HEK293 (cell line): Measurements from ENCODE around the gene PIK3R1.

ENCODE experiments used
- CTCF ChIA-PET: fragments of 350-600 bp; formaldehyde crosslinking; extraction: SDS; loops from one replicate; lab custom pipeline; 2021; ENCODE audit warnings: antibody characterized with exemption; lab: Yijun Ruan, JAX
- POLR2A ChIA-PET: fragments of 300-600 bp; formaldehyde crosslinking; extraction: SDS; loops from one replicate; lab custom pipeline; 2020; ENCODE audit warnings: antibody characterized with exemption, inconsistent platforms; lab: Yijun Ruan, JAX
- H3K27ac ChIP-seq: fragments of 200-500 bp; sonication (Bioruptor generic); 2 replicates; pipeline ENCODE4 v1.5.1; 2014; ENCODE audit warnings: low read depth, low read length, control low read depth, inconsistent platforms; ENCODE audit errors: extremely low read depth
- H3K36me3 ChIP-seq, 2 experiments: fragments of 200-500 bp in 1 of 2; sonication (Bioruptor generic) in 1 of 2; 1 replicate in 1 of 2; 2 replicates in 1 of 2; pipeline ENCODE4 v1.5.1; 2014 to 2017; ENCODE audit warnings: inconsistent platforms in 2 of 2, low read length in 2 of 2; ENCODE audit not compliant: control insufficient read depth in 2 of 2, insufficient read depth in 1 of 2
- H3K4me1 ChIP-seq: fragments of 200-500 bp; sonication (Bioruptor generic); 2 replicates; pipeline ENCODE4 v1.5.1; 2014; ENCODE audit warnings: mild to moderate bottlenecking, low read length, inconsistent platforms; ENCODE audit not compliant: control insufficient read depth, insufficient read depth
- H3K4me3 ChIP-seq: 2 replicates; pipeline ENCODE4 v1.5.1; 2011; ENCODE audit warnings: low read depth, mild to moderate bottlenecking, control low read depth, low read length, moderate library complexity
- H3K9me3 ChIP-seq: fragments of 200-500 bp; sonication (Bioruptor generic); 2 replicates; pipeline ENCODE4 v1.5.1; 2014; ENCODE audit warnings: low read depth, low read length, inconsistent platforms; ENCODE audit not compliant: control insufficient read depth, insufficient read depth
- GLI2 ChIP-seq: fragments of 450-650 bp; formaldehyde crosslinking; IDR thresholded peaks from 2 replicates; pipeline ENCODE4; 2017; ENCODE audit warnings: missing biosample characterization, missing genetic modification characterization, low read depth, borderline replicate concordance
- OVOL3 ChIP-seq: fragments of 450-650 bp; formaldehyde crosslinking; IDR thresholded peaks from 2 replicates; pipeline ENCODE4 v1.5.1; 2016; ENCODE audit warnings: missing biosample characterization, missing genetic modification characterization
- RBAK ChIP-seq: fragments of 450-650 bp; formaldehyde crosslinking; IDR thresholded peaks from 2 replicates; pipeline ENCODE4 v1.5.1; 2016; ENCODE audit warnings: missing biosample characterization, missing genetic modification characterization
- ZBTB8A ChIP-seq: fragments of 450-650 bp; formaldehyde crosslinking; IDR thresholded peaks from 2 replicates; pipeline ENCODE4 v1.5.1; 2016; ENCODE audit warnings: missing biosample characterization, missing genetic modification characterization
- ZFP3 ChIP-seq: fragments of 450-650 bp; formaldehyde crosslinking; IDR thresholded peaks from 2 replicates; pipeline ENCODE4 v1.5.1; 2016; ENCODE audit warnings: low read depth, missing biosample characterization, missing genetic modification characterization
- ZFP37 ChIP-seq: fragments of 450-650 bp; formaldehyde crosslinking; IDR thresholded peaks from 2 replicates; pipeline ENCODE4 v1.5.1; 2016; ENCODE audit warnings: missing biosample characterization, missing genetic modification characterization
- ZNF138 ChIP-seq: fragments of 450-650 bp; formaldehyde crosslinking; IDR thresholded peaks from 2 replicates; pipeline ENCODE4 v1.5.1; 2016; ENCODE audit warnings: missing biosample characterization, missing genetic modification characterization, borderline replicate concordance
- ZNF266 ChIP-seq: fragments of 450-650 bp; formaldehyde crosslinking; IDR thresholded peaks from 2 replicates; pipeline ENCODE4 v1.5.1; 2016; ENCODE audit warnings: missing biosample characterization, missing genetic modification characterization, low read depth
- ZNF324 ChIP-seq: fragments of 450-650 bp; formaldehyde crosslinking; IDR thresholded peaks from 2 replicates; pipeline ENCODE4 v1.5.1; 2016; ENCODE audit warnings: missing biosample characterization, missing genetic modification characterization
- ZNF335 ChIP-seq: fragments of 450-650 bp; formaldehyde crosslinking; conservative IDR thresholded peaks from 2 replicates; pipeline ENCODE4 v1.5.1; 2016; ENCODE audit warnings: missing biosample characterization, missing genetic modification characterization
- ZNF354C ChIP-seq: fragments of 450-650 bp; formaldehyde crosslinking; IDR thresholded peaks from 2 replicates; pipeline ENCODE4 v1.5.1; 2016; ENCODE audit warnings: missing biosample characterization, missing genetic modification characterization, low read depth, borderline replicate concordance
- ZNF404 ChIP-seq: fragments of 450-650 bp; formaldehyde crosslinking; IDR thresholded peaks from 2 replicates; pipeline ENCODE4 v1.5.1; 2017; ENCODE audit warnings: missing biosample characterization, missing genetic modification characterization
- ZNF501 ChIP-seq: fragments of 450-650 bp; formaldehyde crosslinking; IDR thresholded peaks from 2 replicates; pipeline ENCODE4 v1.5.1; 2016; ENCODE audit warnings: missing biosample characterization, missing genetic modification characterization
- ZNF518A ChIP-seq: fragments of 450-650 bp; formaldehyde crosslinking; conservative IDR thresholded peaks from 2 replicates; pipeline ENCODE4 v1.5.1; 2016; ENCODE audit warnings: low read depth, missing biosample characterization, missing genetic modification characterization
- ZNF530 ChIP-seq: fragments of 450-650 bp; formaldehyde crosslinking; IDR thresholded peaks from 2 replicates; pipeline ENCODE4 v1.5.1; 2016; ENCODE audit warnings: low read depth, missing biosample characterization, missing genetic modification characterization
- ZNF555 ChIP-seq: fragments of 450-650 bp; formaldehyde crosslinking; conservative IDR thresholded peaks from 2 replicates; pipeline ENCODE4 v1.5.1; 2017; ENCODE audit warnings: missing biosample characterization, mild to moderate bottlenecking, missing genetic modification characterization, inconsistent platforms
- ZNF558 ChIP-seq: fragments of 450-650 bp; formaldehyde crosslinking; IDR thresholded peaks from 2 replicates; pipeline ENCODE4 v1.5.1; 2016; ENCODE audit warnings: missing biosample characterization, missing genetic modification characterization
- ZNF560 ChIP-seq: fragments of 450-650 bp; formaldehyde crosslinking; IDR thresholded peaks from 2 replicates; pipeline ENCODE4 v1.5.1; 2017; ENCODE audit warnings: missing biosample characterization, missing genetic modification characterization, borderline replicate concordance
- TF ChIP-seq, protein P1 (sequence below): fragments of 450-650 bp; formaldehyde crosslinking; conservative IDR thresholded peaks from 2 replicates; pipeline ENCODE4 v1.5.1; 2016; ENCODE audit warnings: low read depth, missing biosample characterization, missing genetic modification characterization

PIK3R1 gene

DNA sequence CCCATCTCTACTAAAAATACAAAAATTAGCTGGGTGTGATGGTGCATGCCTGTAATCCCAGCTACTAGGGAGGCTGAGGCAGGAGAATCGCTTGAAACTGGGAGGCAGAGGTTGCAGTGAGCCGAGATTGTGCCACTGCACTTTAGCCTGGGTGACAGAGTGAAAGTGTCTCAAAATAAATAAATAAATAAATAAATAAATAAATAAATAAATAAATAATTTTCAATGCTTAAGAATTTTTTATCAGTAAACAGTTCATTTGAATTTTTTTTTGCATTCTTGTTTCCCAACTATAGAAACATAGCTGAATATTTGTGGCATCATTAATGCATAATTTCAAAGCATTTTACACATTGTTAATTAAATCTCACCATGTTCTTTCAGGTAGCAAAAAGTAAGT lies 19.7 kb downstream of the PIK3R1 start (continued):
- TF ChIP-seq ZNF518A (tag by site-specific recombination) (peak; percentile 89), ZNF501 (tag by site-specific recombination) (peak; percentile 68), ZBTB8A (tag by site-specific recombination) (peak; percentile 80), ZNF354C (tag by site-specific recombination) (0 out of 2 replicates have a peak, but pooled peaks have one; percentile 56), ZNF404 (tag by site-specific recombination) (0 out of 2 replicates have a peak, but pooled peaks have one; percentile 61), ZNF138 (tag by site-specific recombination) (0 out of 2 replicates have a peak, but pooled peaks have one; percentile 40), ZFP37 (tag by site-specific recombination) (peak; percentile 54; the same call in 1 of the 2 replicates), RBAK (0 out of 2 replicates have a peak, but pooled peaks have one; percentile 17), GLI2 (tag by site-specific recombination) (peak; percentile 22; the same call in 1 of the 2 replicates), ZFP3 (tag by site-specific recombination) (peak; percentile 33; the same call in 1 of the 2 replicates), ZNF558 (tag by site-specific recombination) (peak; percentile 81; the same call in 1 of the 2 replicates), ZNF560 (peak; percentile 76), ZNF530 (tag by site-specific recombination) (peak; percentile 17; the same call in 1 of the 2 replicates), ZNF555 (tag by site-specific recombination) (peak; percentile 93), OVOL3 (tag by site-specific recombination) (peak; percentile 48; the same call in 1 of the 2 replicates), ZNF266 (peak; percentile 89)
- TF ChIP-seq, protein P1, sequence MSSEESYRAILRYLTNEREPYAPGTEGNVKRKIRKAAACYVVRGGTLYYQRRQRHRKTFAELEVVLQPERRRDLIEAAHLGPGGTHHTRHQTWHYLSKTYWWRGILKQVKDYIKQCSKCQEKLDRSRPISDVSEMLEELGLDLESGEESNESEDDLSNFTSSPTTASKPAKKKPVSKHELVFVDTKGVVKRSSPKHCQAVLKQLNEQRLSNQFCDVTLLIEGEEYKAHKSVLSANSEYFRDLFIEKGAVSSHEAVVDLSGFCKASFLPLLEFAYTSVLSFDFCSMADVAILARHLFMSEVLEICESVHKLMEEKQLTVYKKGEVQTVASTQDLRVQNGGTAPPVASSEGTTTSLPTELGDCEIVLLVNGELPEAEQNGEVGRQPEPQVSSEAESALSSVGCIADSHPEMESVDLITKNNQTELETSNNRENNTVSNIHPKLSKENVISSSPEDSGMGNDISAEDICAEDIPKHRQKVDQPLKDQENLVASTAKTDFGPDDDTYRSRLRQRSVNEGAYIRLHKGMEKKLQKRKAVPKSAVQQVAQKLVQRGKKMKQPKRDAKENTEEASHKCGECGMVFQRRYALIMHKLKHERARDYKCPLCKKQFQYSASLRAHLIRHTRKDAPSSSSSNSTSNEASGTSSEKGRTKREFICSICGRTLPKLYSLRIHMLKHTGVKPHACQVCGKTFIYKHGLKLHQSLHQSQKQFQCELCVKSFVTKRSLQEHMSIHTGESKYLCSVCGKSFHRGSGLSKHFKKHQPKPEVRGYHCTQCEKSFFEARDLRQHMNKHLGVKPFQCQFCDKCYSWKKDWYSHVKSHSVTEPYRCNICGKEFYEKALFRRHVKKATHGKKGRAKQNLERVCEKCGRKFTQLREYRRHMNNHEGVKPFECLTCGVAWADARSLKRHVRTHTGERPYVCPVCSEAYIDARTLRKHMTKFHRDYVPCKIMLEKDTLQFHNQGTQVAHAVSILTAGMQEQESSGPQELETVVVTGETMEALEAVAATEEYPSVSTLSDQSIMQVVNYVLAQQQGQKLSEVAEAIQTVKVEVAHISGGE (tag by site-specific recombination) = peak; percentile 83

DNA sequence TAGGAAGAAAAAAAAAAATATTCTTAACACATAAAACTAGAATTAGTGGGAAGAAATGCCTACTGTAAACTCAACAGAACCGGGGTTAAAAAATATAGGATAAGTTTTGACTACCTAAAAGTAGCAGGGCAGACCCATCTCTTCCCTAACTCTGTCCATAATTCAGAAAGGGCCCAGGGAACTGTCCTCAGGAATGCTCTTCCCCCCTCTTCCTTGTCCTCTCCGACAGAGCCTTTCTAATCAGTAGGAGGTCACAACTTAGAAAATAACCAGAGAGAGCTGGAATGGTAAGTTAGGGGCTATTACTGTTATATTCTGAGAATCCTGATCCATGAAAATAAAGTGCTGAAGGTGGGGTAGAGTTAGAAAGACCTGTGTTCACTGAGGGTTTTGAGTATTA lies 22.2 kb downstream of the PIK3R1 start:
- CTCF ChIA-PET = interaction anchor here (0.7 kb wide), 1 partner anchor 20 kb away, joined by 3 read pairs; no protein-coding TSS in a partner anchor
- POLR2A ChIA-PET = interaction anchor here (0.9 kb wide), 1 partner anchor 21 kb away, joined by 3 read pairs; no protein-coding TSS in a partner anchor

More for the DNA sequence above, 22.2 kb downstream of the PIK3R1 start:
- Histone ChIP-seq H3K27ac (no peak overlapping the region), H3K4me1 (peaks cover 28% of the 10 kb centered on the region), H3K4me3 (no peak overlapping the region), H3K9me3 (no peaks in the 10 kb centered on the region), H3K36me3 (no peaks in the 10 kb centered on the region)
- 0 out of 2 replicates have a peak, but pooled peaks have one; percentile 9 for TF ChIP-seq ZNF335
- no peak for TF ChIP-seq ZNF324 (tag by site-specific recombination)
